Caco-2 (cell line): Measurements from ENCODE around the gene PRR3. TPM values are rescaled to one million over a fixed set of nuclear protein-coding genes. Genes with fewer than 3 reads are reported as not detected.

ENCODE experiments used
- BruUV-seq: library from RNA; stranded (reverse); fragments of 400-500 nt; replicated peaks from 2 replicates; lab custom pipeline; 2021; lab: Mats Ljungman, UMichigan
- CTCF ChIA-PET: fragments of 300-600 bp; sonication (Branson Sonifier 250); formaldehyde crosslinking; loops from one replicate; lab custom pipeline; 2022; ENCODE audit warnings: antibody characterized with exemption; lab: Charles Lee
- POLR2A ChIA-PET: fragments of 300-600 bp; sonication (Branson Sonifier 250); formaldehyde crosslinking; loops from one replicate; lab custom pipeline; 2022; ENCODE audit warnings: antibody characterized with exemption; lab: Charles Lee
- DNase-seq, 2 experiments: peaks; one replicate each; pipeline versions ENCODE4 v3.0.0 to v3.0.0-alpha.2; 2020 to 2022
- H3K27me3 ChIP-seq: replicated peaks from 2 replicates; pipeline ENCODE4 v1.6.0; 2011; ENCODE audit warnings: low read length; ENCODE audit not compliant: control insufficient read depth, insufficient read depth
- H3K36me3 ChIP-seq: 2 replicates; pipeline ENCODE4 v1.5.1; 2011; ENCODE audit warnings: low read length; ENCODE audit not compliant: control insufficient read depth, insufficient read depth
- H3K4me1 ChIP-seq: fragments of 250-450 bp; sonication (Bioruptor Pico); 2 replicates; pipeline ENCODE4 v1.5.1; 2020; ENCODE audit warnings: mild to moderate bottlenecking
- H3K4me3 ChIP-seq: 2 replicates; pipeline ENCODE4 v1.5.1; 2011; ENCODE audit warnings: low read depth, mild to moderate bottlenecking, control low read depth, low read length
- H3K9me3 ChIP-seq: fragments of 250-450 bp; sonication (Bioruptor Pico); 2 replicates; pipeline ENCODE4 v1.5.1; 2020; ENCODE audit warnings: mild to moderate bottlenecking, moderate library complexity
- H3K27ac Mint-ChIP-seq: one replicate; pipeline ENCODE4 v1.8.0; 2022; ENCODE audit warnings: mixed read lengths; ENCODE audit not compliant: unreplicated experiment
- H3K27me3 Mint-ChIP-seq: one replicate; pipeline ENCODE4 v1.8.0; 2022; ENCODE audit warnings: mixed read lengths; ENCODE audit not compliant: insufficient read depth, unreplicated experiment
- H3K36me3 Mint-ChIP-seq: one replicate; pipeline ENCODE4 v1.8.0; 2022; ENCODE audit warnings: mild to moderate bottlenecking, mixed read lengths; ENCODE audit not compliant: insufficient read depth, unreplicated experiment
- H3K4me1 Mint-ChIP-seq: one replicate; pipeline ENCODE4 v1.8.0; 2022; ENCODE audit warnings: low read depth, mixed read lengths; ENCODE audit not compliant: unreplicated experiment
- H3K4me3 Mint-ChIP-seq: one replicate; pipeline ENCODE4 v1.8.0; 2022; ENCODE audit warnings: mild to moderate bottlenecking, moderate library complexity, mixed read lengths; ENCODE audit not compliant: unreplicated experiment
- H3K9me3 Mint-ChIP-seq: one replicate; pipeline ENCODE4 v1.8.0; 2022; ENCODE audit warnings: mixed read lengths; ENCODE audit not compliant: unreplicated experiment
- intact Hi-C: fragments of 100-400 bp; cut with micrococcal nuclease; formaldehyde crosslinking; loops from one replicate; pipeline ENCODE4 v1.10.0; 2022; ENCODE audit not compliant: unreplicated experiment
- total RNA-seq: library from RNA; stranded (reverse); gene quantifications from 2 replicates; pipeline ENCODE4 v1.2.3, GENCODE V29; 2022
- TF ChIP-seq, protein P1 (sequence below), 2 experiments: fragments of 200-600 bp in 1 of 2; IDR thresholded peaks; 1 replicate in 1 of 2; 2 replicates in 1 of 2; pipeline versions ENCODE4 v1.5.1 to v1.8.0; 2011 to 2022; ENCODE audit warnings: antibody characterized with exemption in 1 of 2, control low read depth in 1 of 2, inconsistent platforms in 1 of 2, low read depth in 1 of 2, low read length in 1 of 2, mild to moderate bottlenecking in 1 of 2, moderate library complexity in 1 of 2; ENCODE audit not compliant: insufficient read depth in 1 of 2, severe bottlenecking in 1 of 2, unreplicated experiment in 1 of 2

The PRR3 gene
- total RNA-seq, 1 experiment from 2014 or later = 20.3 TPM

DNA sequence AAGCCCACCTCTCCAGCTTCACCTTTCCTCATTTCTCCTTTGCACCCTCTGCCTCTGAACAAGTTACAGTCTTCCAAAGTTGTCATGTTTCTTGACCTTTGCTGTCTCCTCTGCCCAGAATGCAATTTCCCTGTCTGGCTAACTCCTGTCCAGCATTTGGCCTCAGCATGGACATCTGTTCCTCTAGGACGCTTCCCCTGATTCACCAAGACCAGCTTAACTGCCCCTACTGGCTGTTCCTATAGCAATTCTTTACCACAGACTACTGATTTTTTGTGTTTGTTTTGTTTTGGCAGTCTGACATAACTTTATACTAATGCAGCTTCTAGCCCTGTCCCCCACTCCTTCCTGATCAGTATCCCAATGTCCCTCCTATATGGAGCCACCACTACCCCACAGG is 14.2 kb upstream of the PRR3 start:
- ChIA-PET CTCF (interaction anchor here (0.6 to 2.4 kb wide), 4 partner anchors 11 to 545 kb away, joined by 3 to 26 read pairs (median 8); no protein-coding TSS in a partner anchor), POLR2A (no interaction called here)
- no peaks in the 10 kb centered on the region for H3K9me3 Mint-ChIP-seq
- H3K27me3 ChIP-seq = no peaks in the 10 kb centered on the region
- no peaks in the 10 kb centered on the region for H3K27me3 Mint-ChIP-seq
- TF ChIP-seq, protein P1, sequence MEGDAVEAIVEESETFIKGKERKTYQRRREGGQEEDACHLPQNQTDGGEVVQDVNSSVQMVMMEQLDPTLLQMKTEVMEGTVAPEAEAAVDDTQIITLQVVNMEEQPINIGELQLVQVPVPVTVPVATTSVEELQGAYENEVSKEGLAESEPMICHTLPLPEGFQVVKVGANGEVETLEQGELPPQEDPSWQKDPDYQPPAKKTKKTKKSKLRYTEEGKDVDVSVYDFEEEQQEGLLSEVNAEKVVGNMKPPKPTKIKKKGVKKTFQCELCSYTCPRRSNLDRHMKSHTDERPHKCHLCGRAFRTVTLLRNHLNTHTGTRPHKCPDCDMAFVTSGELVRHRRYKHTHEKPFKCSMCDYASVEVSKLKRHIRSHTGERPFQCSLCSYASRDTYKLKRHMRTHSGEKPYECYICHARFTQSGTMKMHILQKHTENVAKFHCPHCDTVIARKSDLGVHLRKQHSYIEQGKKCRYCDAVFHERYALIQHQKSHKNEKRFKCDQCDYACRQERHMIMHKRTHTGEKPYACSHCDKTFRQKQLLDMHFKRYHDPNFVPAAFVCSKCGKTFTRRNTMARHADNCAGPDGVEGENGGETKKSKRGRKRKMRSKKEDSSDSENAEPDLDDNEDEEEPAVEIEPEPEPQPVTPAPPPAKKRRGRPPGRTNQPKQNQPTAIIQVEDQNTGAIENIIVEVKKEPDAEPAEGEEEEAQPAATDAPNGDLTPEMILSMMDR (IDR thresholded peaks at IDR 0.05; ENCODE audit: insufficient read depth in 1 of 2, low read depth in 1 of 2, low read length in 1 of 2, severe bottlenecking in 1 of 2, unreplicated experiment in 1 of 2) = no peak
- peaks cover 16% of the 10 kb centered on the region for H3K4me1 Mint-ChIP-seq
- H3K36me3 Mint-ChIP-seq = peaks cover 5% of the 10 kb centered on the region
- DNase-seq = no peak
- H3K27ac Mint-ChIP-seq = no peak overlapping the region
- H3K9me3 ChIP-seq = no peaks in the 10 kb centered on the region
- H3K4me1 ChIP-seq = no peaks in the 10 kb centered on the region
- TSS peak; percentile 17 for BruUV-seq
- H3K4me3 Mint-ChIP-seq = peak overlapping the region; percentile 69
- H3K36me3 ChIP-seq = no peaks in the 10 kb centered on the region; the same call in 1 of the 2 replicates
- no peak overlapping the region for H3K4me3 ChIP-seq
- intact Hi-C loops = no loop called here

DNA sequence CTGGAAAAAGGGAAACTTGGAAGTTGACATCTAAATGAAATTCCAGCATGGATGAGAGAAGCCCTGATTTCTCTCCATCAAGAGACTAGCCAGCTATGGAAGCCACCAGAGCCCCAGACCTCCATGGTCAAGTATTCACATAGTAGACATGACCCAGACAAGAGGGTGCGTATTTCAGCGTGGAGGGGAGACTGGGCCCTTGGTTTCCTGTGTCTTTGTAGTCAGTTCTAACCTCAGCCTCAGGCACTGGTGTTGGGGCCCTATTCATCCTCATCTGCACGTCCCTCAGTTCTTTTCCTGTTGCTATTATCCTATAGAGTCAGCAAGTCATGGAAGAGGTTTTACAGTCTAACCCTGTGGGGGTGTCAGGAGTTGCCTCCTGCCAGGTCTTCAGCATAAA is 13.3 kb upstream of the PRR3 start:
- TF ChIP-seq, protein P1 (IDR thresholded peaks at IDR 0.05; ENCODE audit: insufficient read depth in 1 of 2, low read depth in 1 of 2, low read length in 1 of 2, severe bottlenecking in 1 of 2, unreplicated experiment in 1 of 2) = no peak
- Mint-ChIP-seq H3K36me3 (peaks cover 5% of the 10 kb centered on the region), H3K4me1 (peaks cover 16% of the 10 kb centered on the region), H3K27ac (no peak overlapping the region), H3K27me3 (no peaks in the 10 kb centered on the region), H3K4me3 (no peak overlapping the region), H3K9me3 (no peaks in the 10 kb centered on the region)
- Histone ChIP-seq H3K4me1 (no peaks in the 10 kb centered on the region), H3K4me3 (no peak overlapping the region), H3K27me3 (no peaks in the 10 kb centered on the region), H3K9me3 (no peaks in the 10 kb centered on the region), H3K36me3 (peaks cover 2% of the 10 kb centered on the region)
- POLR2A ChIA-PET = no interaction called here
- intact Hi-C loops = loop anchor here (1.0 kb wide), 1 partner anchor 62 kb away; no protein-coding TSS in a partner anchor
- BruUV-seq = no TSS peak
- CTCF ChIA-PET = interaction anchor here (0.5 to 1.4 kb wide), 2 partner anchors 59 to 1616 kb away, joined by 3 to 16 read pairs; no protein-coding TSS in a partner anchor
- DNase-seq = no peak

DNA sequence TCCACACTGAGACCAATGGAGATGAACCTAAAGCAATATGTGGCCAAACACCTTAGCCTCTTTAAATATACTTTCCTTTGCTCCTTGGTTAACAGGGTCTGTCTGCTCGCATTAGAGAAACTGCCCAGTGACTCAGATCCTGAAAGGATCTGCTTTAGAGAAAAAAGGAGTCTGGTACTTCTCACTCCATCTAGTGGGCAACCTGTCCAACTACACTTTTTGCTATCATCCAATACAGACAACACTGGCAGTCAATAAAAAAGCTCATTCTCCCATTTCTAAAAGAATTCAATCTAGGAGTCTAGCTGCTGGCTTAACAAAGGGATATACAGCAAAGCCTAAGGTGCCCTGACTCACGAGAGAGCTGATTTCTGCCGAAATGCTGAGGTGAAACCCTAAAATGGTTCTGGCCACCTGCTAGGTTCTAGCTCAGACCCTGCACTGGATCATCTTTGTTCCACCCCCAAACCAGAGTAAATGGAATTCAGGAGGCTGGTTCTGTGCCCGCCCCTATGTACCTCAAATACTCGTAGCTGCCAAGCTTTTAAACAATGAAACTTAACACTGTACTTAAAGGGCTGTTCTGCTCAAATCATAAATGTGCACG is 12.3 kb upstream of the PRR3 start:
- Mint-ChIP-seq H3K36me3 (peaks cover 11% of the 10 kb centered on the region), H3K4me3 (no peak overlapping the region), H3K27me3 (no peaks in the 10 kb centered on the region), H3K4me1 (peaks cover 16% of the 10 kb centered on the region), H3K9me3 (no peaks in the 10 kb centered on the region), H3K27ac (no peak overlapping the region)
- Histone ChIP-seq H3K9me3 (no peaks in the 10 kb centered on the region), H3K4me3 (no peak overlapping the region), H3K27me3 (no peaks in the 10 kb centered on the region), H3K4me1 (no peaks in the 10 kb centered on the region), H3K36me3 (peaks cover 4% of the 10 kb centered on the region)
- no TSS peak for BruUV-seq
- TF ChIP-seq, protein P1 (IDR thresholded peaks at IDR 0.05; ENCODE audit: insufficient read depth in 1 of 2, low read depth in 1 of 2, low read length in 1 of 2, severe bottlenecking in 1 of 2, unreplicated experiment in 1 of 2) = peak; percentile 48 to 68
- DNase-seq = peak in 1 of 2 experiments; percentile 43
- POLR2A ChIA-PET = interaction anchor here (0.6 kb wide), 1 partner anchor 31 kb away, joined by 5 read pairs; no protein-coding TSS in a partner anchor
- intact Hi-C loops = loop anchor here (1.0 kb wide), 1 partner anchor 62 kb away; no protein-coding TSS in a partner anchor
- CTCF ChIA-PET = interaction anchor here (0.5 to 2.7 kb wide), 17 partner anchors 11 to 1094 kb away, joined by 3 to 60 read pairs (median 3); partner anchors contain the start of genes DHX16, GNL1 and PRR3
